Suprapubic skin (tissue), 4 donors: ENCODE results near the gene LRRC46.

Experiments
- EP300 ChIP-seq: sonication (generic); formaldehyde crosslinking; IDR thresholded peaks from one replicate; pipeline ENCODE4 v1.6.1; 2017; ENCODE audit warnings: antibody characterized with exemption
- POLR2A ChIP-seq, 2 donors: fragments of 450-650 bp; IDR thresholded peaks; one replicate each; pipeline ENCODE4 v1.6.1; 2017; ENCODE audit warnings: antibody characterized with exemption in 2 of 2, mild to moderate bottlenecking in 2 of 2, moderate library complexity in 2 of 2
- POLR2AphosphoS5 ChIP-seq, 3 donors: sonication (generic); formaldehyde crosslinking; IDR thresholded peaks; one replicate each; pipeline ENCODE4 v1.6.1; 2017; ENCODE audit warnings: antibody characterized with exemption in 3 of 3
- TF ChIP-seq, protein P1 (sequence below), 2 donors: fragments of 200-600 bp in 1 of 2; fragments of 450-650 bp in 1 of 2; sonication (generic) in 1 of 2; IDR thresholded peaks; one replicate each; pipeline ENCODE4 v1.5.1; 2016 to 2019; ENCODE audit warnings: antibody characterized with exemption in 2 of 2, mild to moderate bottlenecking in 1 of 2, moderate library complexity in 1 of 2

DNA sequence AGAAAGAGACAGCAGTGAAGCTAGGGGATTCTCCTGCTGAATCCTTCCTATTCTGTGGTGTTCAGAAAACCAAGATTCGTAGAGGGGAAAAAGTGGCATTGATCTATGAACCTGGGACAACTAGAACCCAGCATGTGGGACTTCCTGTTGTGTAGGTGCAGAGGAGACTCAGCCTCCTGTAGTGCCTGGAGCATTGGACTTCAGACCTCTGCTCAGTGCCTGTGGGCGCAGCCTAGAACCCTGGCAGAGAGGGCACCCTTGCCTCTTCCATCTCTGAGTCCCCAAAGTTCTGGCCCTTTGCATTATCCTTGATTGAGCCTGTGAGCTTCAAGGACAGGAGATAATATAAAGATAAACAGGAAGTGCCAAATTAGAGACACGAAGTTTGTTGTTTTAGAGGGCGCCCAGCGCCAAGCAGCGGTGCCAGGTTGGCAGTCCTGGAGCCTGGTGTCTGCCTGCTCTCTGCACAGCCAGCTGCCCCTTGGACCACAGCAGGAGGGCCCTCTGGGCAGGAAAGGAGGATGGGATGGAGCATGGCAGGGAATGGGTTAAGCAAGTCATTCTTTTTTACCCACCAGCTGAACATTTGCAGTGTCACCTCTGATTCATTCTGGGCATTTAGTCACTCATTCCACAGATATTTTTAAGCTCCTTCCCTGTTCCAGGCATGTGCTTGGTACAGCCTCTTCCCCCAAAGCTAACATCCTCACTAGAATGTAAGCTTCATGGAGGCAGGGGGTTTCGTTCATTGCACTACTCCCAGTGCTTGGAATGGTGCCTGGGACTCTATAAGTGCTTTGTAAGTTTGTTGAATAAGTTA, 31.4 kb downstream of the LRRC46 start:
- TF ChIP-seq, protein P1, sequence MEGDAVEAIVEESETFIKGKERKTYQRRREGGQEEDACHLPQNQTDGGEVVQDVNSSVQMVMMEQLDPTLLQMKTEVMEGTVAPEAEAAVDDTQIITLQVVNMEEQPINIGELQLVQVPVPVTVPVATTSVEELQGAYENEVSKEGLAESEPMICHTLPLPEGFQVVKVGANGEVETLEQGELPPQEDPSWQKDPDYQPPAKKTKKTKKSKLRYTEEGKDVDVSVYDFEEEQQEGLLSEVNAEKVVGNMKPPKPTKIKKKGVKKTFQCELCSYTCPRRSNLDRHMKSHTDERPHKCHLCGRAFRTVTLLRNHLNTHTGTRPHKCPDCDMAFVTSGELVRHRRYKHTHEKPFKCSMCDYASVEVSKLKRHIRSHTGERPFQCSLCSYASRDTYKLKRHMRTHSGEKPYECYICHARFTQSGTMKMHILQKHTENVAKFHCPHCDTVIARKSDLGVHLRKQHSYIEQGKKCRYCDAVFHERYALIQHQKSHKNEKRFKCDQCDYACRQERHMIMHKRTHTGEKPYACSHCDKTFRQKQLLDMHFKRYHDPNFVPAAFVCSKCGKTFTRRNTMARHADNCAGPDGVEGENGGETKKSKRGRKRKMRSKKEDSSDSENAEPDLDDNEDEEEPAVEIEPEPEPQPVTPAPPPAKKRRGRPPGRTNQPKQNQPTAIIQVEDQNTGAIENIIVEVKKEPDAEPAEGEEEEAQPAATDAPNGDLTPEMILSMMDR (IDR thresholded peaks at IDR 0.05), result no peak
- TF ChIP-seq POLR2A (IDR thresholded peaks at IDR 0.05), result no peak
- no peak for TF ChIP-seq EP300
- TF ChIP-seq POLR2AphosphoS5 (IDR thresholded peaks at IDR 0.05), result no peak
